ENCODE results near the gene ZNF668.

The ZNF668 gene

DNA sequence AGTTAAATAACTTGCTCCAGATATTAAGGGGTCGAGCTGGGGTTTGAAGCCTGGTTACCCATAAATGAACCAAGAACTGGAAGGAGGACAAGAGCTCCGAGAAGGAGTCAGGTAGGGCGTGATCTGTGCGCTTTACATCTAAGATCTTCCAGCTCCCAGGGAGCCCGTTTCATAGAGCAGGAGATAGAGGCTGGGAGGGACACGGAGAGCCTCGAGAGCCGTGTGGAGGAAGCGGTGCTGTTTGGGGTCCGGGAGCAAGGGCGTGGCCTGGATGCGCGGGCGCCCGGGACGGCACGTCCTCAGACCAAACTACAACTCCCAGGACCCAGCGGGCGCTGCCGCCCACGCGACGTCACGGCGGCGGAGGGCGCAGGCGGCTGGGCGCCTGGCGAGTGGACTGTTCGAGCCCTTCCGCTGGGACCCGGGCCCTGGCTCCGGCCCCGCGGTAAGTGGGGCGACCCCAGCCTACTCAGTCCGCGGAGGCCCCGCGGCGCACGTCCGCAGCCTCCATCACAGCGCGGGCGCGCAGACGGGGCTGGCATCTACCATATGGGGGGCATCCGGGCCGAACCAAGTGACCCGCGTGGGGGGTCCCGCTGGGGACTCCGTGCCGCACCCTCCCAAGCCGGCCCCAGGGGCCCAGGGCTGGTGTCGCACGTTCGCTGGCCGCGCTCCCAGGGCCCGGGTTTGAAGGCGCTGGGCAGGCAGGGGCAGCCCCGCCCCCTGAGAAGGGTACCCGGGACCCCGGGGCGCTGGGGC lies 34.2 kb upstream of the ZNF668 start, which contains the start of gene BCKDK:
BCKDK (plus strand) TSS at position 352 of the 759 bp plus-strand sequence. CDS start 838 bp downstream, outside the sequence.
- H3K27me3 ChIP-seq (replicated peaks; ENCODE audit: insufficient read depth, low read length): no peaks in the 10 kb centered on the region
- no peaks in the 10 kb centered on the region for H3K9me2 ChIP-seq (replicated peaks; ENCODE audit: insufficient read depth, low read length)
- H4K20me1 ChIP-seq (ENCODE audit: insufficient read depth, low read length): no peaks in the 10 kb centered on the region
- H3K9ac ChIP-seq (ENCODE audit: low read length): peak within 1 kb of the TSS; percentile 97
- H2AFZ ChIP-seq (ENCODE audit: low read length): peak within 1 kb of the TSS; percentile 84
- no peaks in the 10 kb centered on the region for H3K36me3 ChIP-seq (replicated peaks; ENCODE audit: insufficient read depth, low read length)
- TF ChIP-seq EZH2phosphoT487 (IDR thresholded peaks at IDR 0.05; ENCODE audit: low read length): no peak
- TF ChIP-seq, protein P1, sequence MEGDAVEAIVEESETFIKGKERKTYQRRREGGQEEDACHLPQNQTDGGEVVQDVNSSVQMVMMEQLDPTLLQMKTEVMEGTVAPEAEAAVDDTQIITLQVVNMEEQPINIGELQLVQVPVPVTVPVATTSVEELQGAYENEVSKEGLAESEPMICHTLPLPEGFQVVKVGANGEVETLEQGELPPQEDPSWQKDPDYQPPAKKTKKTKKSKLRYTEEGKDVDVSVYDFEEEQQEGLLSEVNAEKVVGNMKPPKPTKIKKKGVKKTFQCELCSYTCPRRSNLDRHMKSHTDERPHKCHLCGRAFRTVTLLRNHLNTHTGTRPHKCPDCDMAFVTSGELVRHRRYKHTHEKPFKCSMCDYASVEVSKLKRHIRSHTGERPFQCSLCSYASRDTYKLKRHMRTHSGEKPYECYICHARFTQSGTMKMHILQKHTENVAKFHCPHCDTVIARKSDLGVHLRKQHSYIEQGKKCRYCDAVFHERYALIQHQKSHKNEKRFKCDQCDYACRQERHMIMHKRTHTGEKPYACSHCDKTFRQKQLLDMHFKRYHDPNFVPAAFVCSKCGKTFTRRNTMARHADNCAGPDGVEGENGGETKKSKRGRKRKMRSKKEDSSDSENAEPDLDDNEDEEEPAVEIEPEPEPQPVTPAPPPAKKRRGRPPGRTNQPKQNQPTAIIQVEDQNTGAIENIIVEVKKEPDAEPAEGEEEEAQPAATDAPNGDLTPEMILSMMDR (IDR thresholded peaks at IDR 0.05; ENCODE audit: low read length): no peak
- no peak for TF ChIP-seq EZH2 (optimal IDR thresholded peaks at IDR 0.05; ENCODE audit: low read depth, low read length)
- peak within 1 kb of the TSS; percentile 97 for H3K4me2 ChIP-seq (ENCODE audit: low read depth, low read length)
- H3K79me2 ChIP-seq (ENCODE audit: low read length): peaks cover 19% of the 10 kb centered on the region
- H3K27ac ChIP-seq (ENCODE audit: low read length): peak within 1 kb of the TSS; percentile 76
- peak; percentile 80 for DNase-seq
- H3K4me3 ChIP-seq (ENCODE audit: low read length): peak within 1 kb of the TSS; percentile 98
- H3F3A ChIP-seq (ENCODE audit: insufficient read depth, low read length): peaks cover 17% of the 10 kb centered on the region
- no peaks in the 10 kb centered on the region for H3K9me3 ChIP-seq (replicated peaks; ENCODE audit: insufficient read depth, low read length)
- H3K4me1 ChIP-seq (ENCODE audit: low read length): 0 out of 2 replicates have a peak, but pooled peaks cover 11% of the 10 kb centered on the region

DNA sequence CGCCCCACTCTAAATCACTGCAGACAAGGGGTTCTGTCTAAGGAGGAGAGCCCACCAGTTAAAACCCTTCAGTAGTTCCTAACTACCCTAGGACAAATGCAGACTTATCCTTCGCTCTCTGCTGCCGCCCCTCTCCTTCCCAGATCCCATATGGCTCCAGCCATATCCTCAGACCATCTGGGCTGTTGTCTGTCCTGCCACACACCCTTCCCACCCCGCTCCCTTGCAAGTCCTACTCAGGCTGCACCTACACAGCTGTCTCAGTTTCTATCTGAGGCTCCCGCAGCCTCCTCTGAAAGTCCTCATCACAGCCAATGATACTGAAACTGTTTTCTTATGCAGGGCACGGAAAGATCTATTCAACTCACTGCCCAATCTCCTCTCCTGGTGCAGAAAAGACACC lies 33.4 kb upstream of the ZNF668 start:
- no peaks in the 10 kb centered on the region for H3K9me3 ChIP-seq (replicated peaks; ENCODE audit: insufficient read depth, low read length)
- TF ChIP-seq, protein P1 (IDR thresholded peaks at IDR 0.05; ENCODE audit: low read length): no peak
- TF ChIP-seq EZH2 (optimal IDR thresholded peaks at IDR 0.05; ENCODE audit: low read depth, low read length) (no peak), EZH2phosphoT487 (IDR thresholded peaks at IDR 0.05; ENCODE audit: low read length) (no peak)
- no peaks in the 10 kb centered on the region for H4K20me1 ChIP-seq (ENCODE audit: insufficient read depth, low read length)
- peak; percentile 76 for DNase-seq
- H3K79me2 ChIP-seq (ENCODE audit: low read length): peaks cover 19% of the 10 kb centered on the region
- no peaks in the 10 kb centered on the region for H3K9me2 ChIP-seq (replicated peaks; ENCODE audit: insufficient read depth, low read length)
- peaks cover 17% of the 10 kb centered on the region for H3F3A ChIP-seq (ENCODE audit: insufficient read depth, low read length)
- peak overlapping the region; percentile 76; the same call in 1 of the 2 replicates for H3K27ac ChIP-seq (ENCODE audit: low read length)
- H3K4me3 ChIP-seq (ENCODE audit: low read length): peak overlapping the region; percentile 98; the same call in 1 of the 2 replicates
- H3K4me1 ChIP-seq (ENCODE audit: low read length): 0 out of 2 replicates have a peak, but pooled peaks cover 11% of the 10 kb centered on the region
- H2AFZ ChIP-seq (ENCODE audit: low read length): peak overlapping the region; percentile 84
- no peak overlapping the region; the same call in 1 of the 2 replicates for H3K9ac ChIP-seq (ENCODE audit: low read length)
- no peaks in the 10 kb centered on the region for H3K36me3 ChIP-seq (replicated peaks; ENCODE audit: insufficient read depth, low read length)
- H3K27me3 ChIP-seq (replicated peaks; ENCODE audit: insufficient read depth, low read length): no peaks in the 10 kb centered on the region
- peak overlapping the region; percentile 97 for H3K4me2 ChIP-seq (ENCODE audit: low read depth, low read length)

DNA sequence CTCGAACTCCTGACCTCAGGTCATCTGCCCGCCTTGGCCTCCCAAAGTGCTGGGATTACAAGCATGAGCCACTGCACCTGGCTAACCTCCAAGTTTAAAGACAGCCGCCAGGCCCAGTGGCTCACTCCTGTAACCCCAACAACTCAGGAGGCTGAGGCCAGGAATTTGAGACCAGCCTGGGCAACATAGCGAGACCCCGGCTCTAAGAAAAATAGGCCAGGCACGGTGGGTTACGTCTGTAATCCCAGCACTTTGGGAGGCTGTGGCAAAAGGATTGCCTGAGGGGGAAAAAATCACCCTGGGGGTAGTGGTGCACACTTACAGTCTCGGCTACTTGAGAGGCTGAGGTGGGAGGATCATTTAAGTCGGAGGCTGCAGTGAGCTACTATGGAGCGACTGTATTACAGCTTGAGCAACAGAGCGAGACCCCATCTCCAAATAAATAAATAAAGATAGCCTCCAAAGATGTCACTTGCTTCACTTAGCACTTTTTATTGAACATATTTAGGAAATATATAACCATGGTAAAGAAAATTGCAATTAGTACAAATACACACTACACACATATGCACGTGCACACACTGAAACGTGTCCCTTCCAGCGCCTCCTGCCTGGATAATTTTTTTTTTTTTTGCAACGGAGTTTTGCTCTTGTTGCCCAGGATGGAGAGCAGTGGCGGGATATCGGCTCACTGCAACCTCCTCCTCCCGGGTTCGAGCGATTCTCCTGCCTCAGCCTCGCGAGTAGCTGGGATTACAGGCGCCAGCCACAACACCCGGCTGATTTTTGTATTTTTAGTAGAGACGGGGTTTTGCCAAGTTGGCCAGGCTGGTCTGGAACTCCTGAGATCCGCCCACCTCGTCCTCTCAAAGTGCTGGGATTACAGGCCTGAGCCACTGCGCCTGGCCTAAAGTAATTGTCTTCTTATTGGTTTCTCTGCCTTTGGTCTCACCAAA lies 32.7 kb upstream of the ZNF668 start:
- Histone ChIP-seq H4K20me1 (ENCODE audit: insufficient read depth, low read length) (no peaks in the 10 kb centered on the region), H3K36me3 (replicated peaks; ENCODE audit: insufficient read depth, low read length) (no peaks in the 10 kb centered on the region), H3K4me3 (ENCODE audit: low read length) (0 out of 2 replicates have a peak overlapping the region, but pooled peaks have one; percentile 10), H3K27ac (ENCODE audit: low read length) (peak overlapping the region; percentile 76; the same call in 1 of the 2 replicates), H3K9ac (ENCODE audit: low read length) (no peak overlapping the region), H3K4me1 (ENCODE audit: low read length) (0 out of 2 replicates have a peak, but pooled peaks cover 11% of the 10 kb centered on the region), H3K9me2 (replicated peaks; ENCODE audit: insufficient read depth, low read length) (no peaks in the 10 kb centered on the region), H3K4me2 (ENCODE audit: low read depth, low read length) (peak overlapping the region; percentile 97; the same call in 1 of the 2 replicates), H3K9me3 (replicated peaks; ENCODE audit: insufficient read depth, low read length) (no peaks in the 10 kb centered on the region), H3F3A (ENCODE audit: insufficient read depth, low read length) (peaks cover 17% of the 10 kb centered on the region), H3K27me3 (replicated peaks; ENCODE audit: insufficient read depth, low read length) (no peaks in the 10 kb centered on the region), H3K79me2 (ENCODE audit: low read length) (peaks cover 19% of the 10 kb centered on the region), H2AFZ (ENCODE audit: low read length) (0 out of 2 replicates have a peak overlapping the region, but pooled peaks have one; percentile 84)
- TF ChIP-seq EZH2 (optimal IDR thresholded peaks at IDR 0.05; ENCODE audit: low read depth, low read length): no peak
- TF ChIP-seq, protein P1 (IDR thresholded peaks at IDR 0.05; ENCODE audit: low read length): no peak
- TF ChIP-seq EZH2phosphoT487 (IDR thresholded peaks at IDR 0.05; ENCODE audit: low read length): no peak
- DNase-seq: no peak
